ENCODE results near the gene LYRM9.

The LYRM9 gene

GRCh38 chr17:27904534-27905446 is 11.6 kb upstream of the LYRM9 start:
- no peak overlapping the region for H3K9ac ChIP-seq (ENCODE audit: low read length)
- no peak overlapping the region for H3K4me3 ChIP-seq (ENCODE audit: low read length)
- no peaks in the 10 kb centered on the region for H3K4me1 ChIP-seq (ENCODE audit: control insufficient read depth, insufficient read depth, low read length)
- H3K27ac ChIP-seq (ENCODE audit: low read depth, low read length): no peak overlapping the region
- H3K36me3 ChIP-seq (ENCODE audit: control insufficient read depth, insufficient read depth, low read length): no peaks in the 10 kb centered on the region
- no peaks in the 10 kb centered on the region for H3K27me3 ChIP-seq (ENCODE audit: control insufficient read depth, insufficient read depth, low read length)

- Histone ChIP-seq H3K36me3 (ENCODE audit: control insufficient read depth, insufficient read depth, low read length) (no peaks in the 10 kb centered on the region), H3K4me1 (ENCODE audit: control insufficient read depth, insufficient read depth, low read length) (no peaks in the 10 kb centered on the region), H3K9ac (ENCODE audit: low read length) (no peak overlapping the region), H3K27ac (ENCODE audit: low read depth, low read length) (no peak overlapping the region), H3K27me3 (ENCODE audit: control insufficient read depth, insufficient read depth, low read length) (no peaks in the 10 kb centered on the region), H3K4me3 (ENCODE audit: low read length) (no peak overlapping the region)
Measured at GRCh38 chr17:27904114-27904513, 10.9 kb upstream of the LYRM9 start.

DNA sequence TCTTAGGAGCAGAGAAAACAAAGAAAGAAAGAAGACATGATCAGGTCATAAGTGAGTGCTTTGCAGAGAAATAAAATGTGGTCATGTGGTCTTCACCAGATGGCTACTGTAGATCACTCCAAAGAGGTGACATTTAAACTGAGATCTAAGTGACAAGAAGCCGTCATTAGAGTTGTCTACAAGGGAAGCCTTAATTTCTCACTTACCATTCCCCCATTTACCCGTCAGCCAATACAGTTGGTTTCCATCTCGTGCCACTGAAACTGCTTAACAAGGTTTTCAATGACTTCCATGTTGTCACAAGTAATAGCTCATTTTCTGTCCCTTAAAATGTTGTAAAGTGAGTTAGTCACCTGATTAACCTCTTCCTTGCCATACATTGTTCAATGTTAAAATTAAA is 6.4 kb upstream of the LYRM9 start:
- no peaks in the 10 kb centered on the region for H3K36me3 ChIP-seq (ENCODE audit: control insufficient read depth, insufficient read depth, low read length)
- no peak overlapping the region for H3K4me3 ChIP-seq (ENCODE audit: low read length)
- H3K27ac ChIP-seq (ENCODE audit: low read depth, low read length): no peak overlapping the region
- no peak overlapping the region for H3K9ac ChIP-seq (ENCODE audit: low read length)
- no peaks in the 10 kb centered on the region for H3K4me1 ChIP-seq (ENCODE audit: control insufficient read depth, insufficient read depth, low read length)
- no peaks in the 10 kb centered on the region for H3K27me3 ChIP-seq (ENCODE audit: control insufficient read depth, insufficient read depth, low read length)

DNA sequence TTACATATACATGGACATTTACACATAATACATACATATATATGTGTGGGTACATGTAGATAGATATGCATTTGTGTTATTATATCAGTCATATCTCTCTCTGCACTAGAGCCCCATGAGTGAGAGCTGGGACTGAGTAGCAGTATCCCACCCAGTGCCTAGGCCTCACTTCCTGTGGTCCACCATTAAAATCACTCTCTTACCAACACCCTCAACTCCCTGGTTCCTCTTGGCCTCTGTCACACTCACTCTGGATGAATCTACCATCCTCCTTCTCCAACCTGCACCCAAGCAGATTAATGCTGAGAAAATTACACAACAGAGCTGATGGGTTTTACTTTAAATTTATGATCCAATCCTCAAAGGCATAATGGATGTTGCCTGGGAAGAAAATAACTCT is 4.9 kb upstream of the LYRM9 start:
- Histone ChIP-seq H3K27ac (ENCODE audit: low read depth, low read length) (no peak overlapping the region), H3K27me3 (ENCODE audit: control insufficient read depth, insufficient read depth, low read length) (no peaks in the 10 kb centered on the region), H3K4me3 (ENCODE audit: low read length) (no peak overlapping the region), H3K36me3 (ENCODE audit: control insufficient read depth, insufficient read depth, low read length) (no peaks in the 10 kb centered on the region), H3K4me1 (ENCODE audit: control insufficient read depth, insufficient read depth, low read length) (no peaks in the 10 kb centered on the region), H3K9ac (ENCODE audit: low read length) (no peak overlapping the region)

GRCh38 chr17:27896701-27897100 is 3.5 kb upstream of the LYRM9 start:
- no peak overlapping the region for H3K4me3 ChIP-seq (ENCODE audit: low read length)
- no peak overlapping the region for H3K27ac ChIP-seq (ENCODE audit: low read depth, low read length)
- H3K36me3 ChIP-seq (ENCODE audit: control insufficient read depth, insufficient read depth, low read length): no peaks in the 10 kb centered on the region
- no peaks in the 10 kb centered on the region for H3K27me3 ChIP-seq (ENCODE audit: control insufficient read depth, insufficient read depth, low read length)
- no peak overlapping the region for H3K9ac ChIP-seq (ENCODE audit: low read length)
- H3K4me1 ChIP-seq (ENCODE audit: control insufficient read depth, insufficient read depth, low read length): no peaks in the 10 kb centered on the region

GRCh38 chr17:27895940-27896535 is 2.9 kb upstream of the LYRM9 start:
- Histone ChIP-seq H3K27me3 (ENCODE audit: control insufficient read depth, insufficient read depth, low read length) (no peaks in the 10 kb centered on the region), H3K27ac (ENCODE audit: low read depth, low read length) (no peak overlapping the region), H3K9ac (ENCODE audit: low read length) (no peak overlapping the region), H3K36me3 (ENCODE audit: control insufficient read depth, insufficient read depth, low read length) (no peaks in the 10 kb centered on the region), H3K4me1 (ENCODE audit: control insufficient read depth, insufficient read depth, low read length) (no peaks in the 10 kb centered on the region), H3K4me3 (ENCODE audit: low read length) (no peak overlapping the region)

- Histone ChIP-seq H3K9ac (ENCODE audit: low read length) (no peak overlapping the region), H3K4me1 (ENCODE audit: control insufficient read depth, insufficient read depth, low read length) (no peaks in the 10 kb centered on the region), H3K4me3 (ENCODE audit: low read length) (no peak overlapping the region), H3K27ac (ENCODE audit: low read depth, low read length) (no peak overlapping the region), H3K27me3 (ENCODE audit: control insufficient read depth, insufficient read depth, low read length) (no peaks in the 10 kb centered on the region), H3K36me3 (ENCODE audit: control insufficient read depth, insufficient read depth, low read length) (no peaks in the 10 kb centered on the region)
Measured at GRCh38 chr17:27895123-27895895, 2.1 kb upstream of the LYRM9 start.

GRCh38 chr17:27893841-27894503 is 807 bp upstream of the LYRM9 start:
- no peak overlapping the region for H3K27ac ChIP-seq (ENCODE audit: low read depth, low read length)
- H3K4me3 ChIP-seq (ENCODE audit: low read length): no peak overlapping the region
- no peaks in the 10 kb centered on the region for H3K36me3 ChIP-seq (ENCODE audit: control insufficient read depth, insufficient read depth, low read length)
- no peaks in the 10 kb centered on the region for H3K4me1 ChIP-seq (ENCODE audit: control insufficient read depth, insufficient read depth, low read length)
- H3K27me3 ChIP-seq (ENCODE audit: control insufficient read depth, insufficient read depth, low read length): no peaks in the 10 kb centered on the region
- H3K9ac ChIP-seq (ENCODE audit: low read length): no peak overlapping the region

DNA sequence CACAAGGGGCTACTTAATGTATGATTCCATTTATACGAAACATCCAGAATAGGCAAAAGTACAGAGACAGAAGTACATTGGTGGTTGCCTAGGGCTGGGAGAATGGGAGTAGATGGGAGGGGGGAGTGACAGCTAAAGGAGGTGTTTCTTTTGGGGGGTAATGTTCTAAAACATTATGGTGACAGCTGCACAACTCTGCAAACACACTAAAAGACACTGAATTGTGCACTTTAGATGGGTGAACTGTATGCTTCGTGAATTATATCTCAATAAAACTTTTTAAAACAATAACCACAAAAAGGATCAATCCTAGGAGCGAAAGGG is 661 bp downstream of the LYRM9 start:
- Histone ChIP-seq H3K4me3 (ENCODE audit: low read length) (peak overlapping the region; percentile 83), H3K36me3 (ENCODE audit: control insufficient read depth, insufficient read depth, low read length) (no peaks in the 10 kb centered on the region), H3K4me1 (ENCODE audit: control insufficient read depth, insufficient read depth, low read length) (no peaks in the 10 kb centered on the region), H3K9ac (ENCODE audit: low read length) (peak overlapping the region; percentile 74), H3K27me3 (ENCODE audit: control insufficient read depth, insufficient read depth, low read length) (no peaks in the 10 kb centered on the region), H3K27ac (ENCODE audit: low read depth, low read length) (peak overlapping the region; percentile 82)

GRCh38 chr17:27891841-27892240 is 1.3 kb downstream of the LYRM9 start:
- Histone ChIP-seq H3K4me3 (ENCODE audit: low read length) (no peak overlapping the region), H3K27ac (ENCODE audit: low read depth, low read length) (no peak overlapping the region), H3K27me3 (ENCODE audit: control insufficient read depth, insufficient read depth, low read length) (no peaks in the 10 kb centered on the region), H3K9ac (ENCODE audit: low read length) (no peak overlapping the region), H3K4me1 (ENCODE audit: control insufficient read depth, insufficient read depth, low read length) (no peaks in the 10 kb centered on the region), H3K36me3 (ENCODE audit: control insufficient read depth, insufficient read depth, low read length) (no peaks in the 10 kb centered on the region)

DNA sequence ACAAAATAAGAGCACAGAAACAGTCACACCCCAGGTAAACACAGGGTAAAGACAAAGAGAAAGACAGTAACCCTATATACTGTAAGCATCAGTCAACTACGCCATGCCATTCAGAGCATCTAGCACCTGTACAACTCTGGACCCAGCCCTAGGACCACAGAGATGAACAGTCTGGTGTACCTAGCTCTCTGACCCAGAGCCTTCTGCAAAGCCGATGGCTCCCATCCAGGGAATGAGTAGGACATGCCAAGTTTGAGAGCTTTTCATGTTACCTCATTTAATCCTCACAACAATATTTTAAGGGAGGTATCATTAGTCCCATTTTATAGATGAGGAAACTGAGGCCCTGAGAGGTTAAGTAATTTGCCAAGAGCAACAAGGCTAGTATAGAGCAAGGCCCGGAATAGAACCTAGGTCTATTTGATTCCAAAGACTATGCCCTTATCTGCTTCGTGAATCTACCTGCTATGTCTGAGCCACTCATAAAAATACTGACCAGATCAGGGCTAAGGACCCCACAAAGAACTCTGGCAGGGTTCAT is 3.4 kb downstream of the LYRM9 start:
- H3K27me3 ChIP-seq (ENCODE audit: control insufficient read depth, insufficient read depth, low read length): no peaks in the 10 kb centered on the region

DNA sequence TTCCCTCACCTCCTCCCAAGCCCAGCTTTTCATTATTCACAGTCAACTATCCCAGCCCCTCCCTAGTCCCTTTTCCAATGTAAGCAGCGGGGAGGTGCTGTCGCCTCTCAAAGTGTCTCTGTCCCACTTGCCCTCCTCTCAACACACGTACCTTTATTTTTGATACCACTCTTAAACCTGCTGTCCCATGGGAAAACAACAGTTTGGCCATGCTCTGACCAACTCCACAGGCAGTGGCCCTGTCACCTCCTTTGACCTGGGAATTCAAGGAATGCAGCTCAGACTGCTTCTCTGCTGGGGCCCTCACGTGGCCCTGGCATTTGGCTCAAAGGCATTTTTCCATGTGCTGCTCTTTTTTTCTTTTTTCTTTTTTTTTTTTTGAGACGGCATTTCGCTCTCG is 4.2 kb downstream of the LYRM9 start:
- no peak overlapping the region for H3K27ac ChIP-seq (ENCODE audit: low read depth, low read length)
- H3K36me3 ChIP-seq (ENCODE audit: control insufficient read depth, insufficient read depth, low read length): no peaks in the 10 kb centered on the region
- no peak overlapping the region for H3K9ac ChIP-seq (ENCODE audit: low read length)
- no peaks in the 10 kb centered on the region for H3K4me1 ChIP-seq (ENCODE audit: control insufficient read depth, insufficient read depth, low read length)
- H3K27me3 ChIP-seq (ENCODE audit: control insufficient read depth, insufficient read depth, low read length): no peaks in the 10 kb centered on the region
- no peak overlapping the region for H3K4me3 ChIP-seq (ENCODE audit: low read length)

More for the DNA sequence above, 3.4 kb downstream of the LYRM9 start:
- Histone ChIP-seq H3K4me1 (ENCODE audit: control insufficient read depth, insufficient read depth, low read length) (no peaks in the 10 kb centered on the region), H3K4me3 (ENCODE audit: low read length) (no peak overlapping the region), H3K36me3 (ENCODE audit: control insufficient read depth, insufficient read depth, low read length) (no peaks in the 10 kb centered on the region), H3K9ac (ENCODE audit: low read length) (no peak overlapping the region), H3K27ac (ENCODE audit: low read depth, low read length) (no peak overlapping the region)

Data from rectal smooth muscle tissue (tissue), 1 donor.